ENCODE measurements around the gene CXCL14.

Gene CXCL14

DNA sequence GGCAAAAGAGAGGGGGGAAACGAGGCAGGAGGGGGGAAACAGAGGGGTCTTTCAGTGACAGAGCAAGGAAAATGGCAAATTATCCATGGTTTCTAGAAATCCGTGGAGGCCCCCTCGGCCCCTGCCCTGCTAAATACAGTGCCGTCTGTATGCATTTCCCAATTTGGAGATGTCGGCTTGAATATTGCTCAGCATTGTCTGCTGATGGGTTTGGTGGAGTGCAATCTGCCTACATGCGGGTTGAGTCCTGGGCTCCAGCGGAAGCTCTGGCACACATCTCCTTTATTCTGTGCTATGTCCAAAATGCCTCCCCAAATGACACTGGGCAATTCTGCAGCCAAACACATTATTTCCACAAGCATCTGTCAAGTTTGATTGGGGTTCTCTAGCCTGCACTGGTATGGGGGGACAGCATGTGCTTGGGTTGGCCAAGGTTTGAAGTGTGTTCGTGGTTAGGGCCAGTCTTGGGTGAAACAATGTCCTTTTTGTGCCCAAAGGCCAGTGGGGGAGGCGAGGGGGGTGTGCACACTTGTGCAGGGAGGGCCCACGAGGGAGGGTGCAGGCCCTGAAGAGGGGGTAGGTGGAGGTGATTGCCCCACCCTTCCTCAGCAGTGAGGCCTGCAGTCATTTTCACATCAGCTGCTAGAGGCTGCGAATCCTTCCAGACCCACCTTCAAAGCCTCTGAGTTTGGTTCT, 36.8 kb downstream of the CXCL14 start:
- TF ChIP-seq, protein P1, sequence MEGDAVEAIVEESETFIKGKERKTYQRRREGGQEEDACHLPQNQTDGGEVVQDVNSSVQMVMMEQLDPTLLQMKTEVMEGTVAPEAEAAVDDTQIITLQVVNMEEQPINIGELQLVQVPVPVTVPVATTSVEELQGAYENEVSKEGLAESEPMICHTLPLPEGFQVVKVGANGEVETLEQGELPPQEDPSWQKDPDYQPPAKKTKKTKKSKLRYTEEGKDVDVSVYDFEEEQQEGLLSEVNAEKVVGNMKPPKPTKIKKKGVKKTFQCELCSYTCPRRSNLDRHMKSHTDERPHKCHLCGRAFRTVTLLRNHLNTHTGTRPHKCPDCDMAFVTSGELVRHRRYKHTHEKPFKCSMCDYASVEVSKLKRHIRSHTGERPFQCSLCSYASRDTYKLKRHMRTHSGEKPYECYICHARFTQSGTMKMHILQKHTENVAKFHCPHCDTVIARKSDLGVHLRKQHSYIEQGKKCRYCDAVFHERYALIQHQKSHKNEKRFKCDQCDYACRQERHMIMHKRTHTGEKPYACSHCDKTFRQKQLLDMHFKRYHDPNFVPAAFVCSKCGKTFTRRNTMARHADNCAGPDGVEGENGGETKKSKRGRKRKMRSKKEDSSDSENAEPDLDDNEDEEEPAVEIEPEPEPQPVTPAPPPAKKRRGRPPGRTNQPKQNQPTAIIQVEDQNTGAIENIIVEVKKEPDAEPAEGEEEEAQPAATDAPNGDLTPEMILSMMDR (IDR thresholded peaks at IDR 0.05; ENCODE audit: control insufficient read depth, extremely low read depth, insufficient read depth), result no peak
- H3K4me3 ChIP-seq (ENCODE audit: low read depth, low read length), result no peak overlapping the region
- no peak for DNase-seq (ENCODE audit: low read depth)

DNA sequence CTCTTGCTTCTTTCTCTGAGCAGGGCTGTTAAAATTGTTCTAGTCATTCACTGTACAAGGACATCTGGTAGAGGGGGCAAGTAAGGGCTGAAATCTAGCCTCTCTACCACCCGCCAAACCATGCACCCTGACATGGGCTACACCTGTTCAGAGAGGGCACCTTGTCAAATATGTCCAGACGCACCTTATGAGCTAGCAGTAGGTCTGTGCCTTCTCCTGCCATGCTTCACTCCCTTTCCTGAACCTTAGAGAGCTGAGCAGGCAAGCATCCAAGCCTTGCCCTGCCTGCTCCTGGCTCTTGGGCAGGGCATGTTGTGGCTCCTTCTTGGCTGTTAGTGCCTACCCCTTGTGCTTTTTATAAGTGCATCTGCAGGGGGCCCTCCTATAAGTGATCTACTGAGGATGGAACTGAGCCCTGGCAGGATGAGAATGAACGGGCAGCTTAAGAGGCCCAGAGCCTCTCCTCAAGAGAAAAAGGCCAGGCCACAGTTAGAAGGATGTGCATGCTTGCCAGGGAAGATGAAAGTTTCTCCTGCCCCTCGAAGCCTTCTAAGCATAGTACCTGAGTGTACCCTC, 39.3 kb downstream of the CXCL14 start:
- TF ChIP-seq, protein P1 (IDR thresholded peaks at IDR 0.05; ENCODE audit: control insufficient read depth, extremely low read depth, insufficient read depth), result no peak

DNA sequence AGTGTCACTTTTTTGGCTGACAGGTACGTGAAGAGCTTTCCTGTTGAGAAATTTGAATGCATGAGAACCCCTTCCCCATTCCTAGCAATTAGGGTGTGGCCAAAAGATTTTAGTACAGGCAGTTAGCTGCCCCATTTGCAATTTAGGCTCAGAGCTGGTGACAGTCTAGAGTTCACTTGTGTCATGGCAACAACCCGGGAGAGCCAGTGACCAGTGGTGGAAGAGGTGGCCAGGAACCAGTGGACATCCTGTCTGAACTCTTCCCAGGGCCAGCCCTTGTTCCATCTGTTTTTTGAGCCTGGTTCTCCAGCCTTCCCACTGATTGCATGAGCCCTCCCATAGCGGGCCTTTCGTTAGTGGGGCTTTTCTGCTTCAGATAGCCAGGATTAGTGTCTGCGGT, 40.5 kb downstream of the CXCL14 start:
- H3K4me3 ChIP-seq (ENCODE audit: low read depth, low read length), result no peak overlapping the region
- DNase-seq (ENCODE audit: low read depth), result no peak
- TF ChIP-seq, protein P1 (IDR thresholded peaks at IDR 0.05; ENCODE audit: control insufficient read depth, extremely low read depth, insufficient read depth), result no peak

More for the DNA sequence above, 39.3 kb downstream of the CXCL14 start:
- no peak for DNase-seq (ENCODE audit: low read depth)
- no peak overlapping the region for H3K4me3 ChIP-seq (ENCODE audit: low read depth, low read length)

DNA sequence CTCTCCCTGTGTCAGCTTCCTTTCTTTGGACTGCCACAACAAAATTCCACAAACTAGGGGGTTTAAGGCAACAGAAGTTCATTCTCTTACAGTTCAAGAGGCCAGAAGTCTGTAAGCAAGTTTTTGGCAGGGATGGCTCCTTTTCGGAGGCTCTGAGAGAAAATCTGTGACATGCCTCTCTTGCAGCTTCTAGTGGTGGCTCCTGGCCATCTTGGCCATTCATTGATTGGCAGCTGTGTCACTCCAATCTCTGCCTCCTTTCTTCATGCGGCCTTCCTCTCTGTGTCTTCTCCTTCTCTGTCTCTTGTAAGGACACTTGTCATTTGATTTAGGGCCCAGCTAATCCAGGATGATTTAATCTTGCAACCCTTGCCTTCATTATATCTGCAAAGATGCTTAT, 41.0 kb downstream of the CXCL14 start:
- TF ChIP-seq, protein P1 (IDR thresholded peaks at IDR 0.05; ENCODE audit: control insufficient read depth, extremely low read depth, insufficient read depth), result no peak
- no peak for DNase-seq (ENCODE audit: low read depth)
- H3K4me3 ChIP-seq (ENCODE audit: low read depth, low read length), result no peak overlapping the region

DNA sequence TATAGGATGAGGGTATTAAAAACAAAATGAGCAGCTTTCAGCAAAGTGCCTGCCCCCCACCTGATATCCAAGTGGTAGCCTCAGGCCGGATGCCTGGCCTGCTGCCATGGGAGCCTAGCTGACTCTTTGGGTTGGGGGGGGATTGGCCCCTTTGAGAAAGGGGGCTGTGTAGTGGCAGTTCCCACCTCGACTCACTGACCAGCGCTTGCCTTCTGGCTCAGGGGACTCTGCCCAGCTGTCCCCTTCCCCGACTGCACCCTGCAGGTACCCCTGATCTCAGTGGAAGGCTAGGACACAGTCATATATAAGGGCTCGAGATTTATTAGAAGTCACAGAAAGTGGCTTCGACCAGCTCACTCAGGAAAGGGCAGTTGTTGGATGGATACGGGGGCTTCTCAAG, 41.5 kb downstream of the CXCL14 start:
- DNase-seq (ENCODE audit: low read depth), result no peak
- TF ChIP-seq, protein P1 (IDR thresholded peaks at IDR 0.05; ENCODE audit: control insufficient read depth, extremely low read depth, insufficient read depth), result no peak
- no peak overlapping the region for H3K4me3 ChIP-seq (ENCODE audit: low read depth, low read length)

DNA sequence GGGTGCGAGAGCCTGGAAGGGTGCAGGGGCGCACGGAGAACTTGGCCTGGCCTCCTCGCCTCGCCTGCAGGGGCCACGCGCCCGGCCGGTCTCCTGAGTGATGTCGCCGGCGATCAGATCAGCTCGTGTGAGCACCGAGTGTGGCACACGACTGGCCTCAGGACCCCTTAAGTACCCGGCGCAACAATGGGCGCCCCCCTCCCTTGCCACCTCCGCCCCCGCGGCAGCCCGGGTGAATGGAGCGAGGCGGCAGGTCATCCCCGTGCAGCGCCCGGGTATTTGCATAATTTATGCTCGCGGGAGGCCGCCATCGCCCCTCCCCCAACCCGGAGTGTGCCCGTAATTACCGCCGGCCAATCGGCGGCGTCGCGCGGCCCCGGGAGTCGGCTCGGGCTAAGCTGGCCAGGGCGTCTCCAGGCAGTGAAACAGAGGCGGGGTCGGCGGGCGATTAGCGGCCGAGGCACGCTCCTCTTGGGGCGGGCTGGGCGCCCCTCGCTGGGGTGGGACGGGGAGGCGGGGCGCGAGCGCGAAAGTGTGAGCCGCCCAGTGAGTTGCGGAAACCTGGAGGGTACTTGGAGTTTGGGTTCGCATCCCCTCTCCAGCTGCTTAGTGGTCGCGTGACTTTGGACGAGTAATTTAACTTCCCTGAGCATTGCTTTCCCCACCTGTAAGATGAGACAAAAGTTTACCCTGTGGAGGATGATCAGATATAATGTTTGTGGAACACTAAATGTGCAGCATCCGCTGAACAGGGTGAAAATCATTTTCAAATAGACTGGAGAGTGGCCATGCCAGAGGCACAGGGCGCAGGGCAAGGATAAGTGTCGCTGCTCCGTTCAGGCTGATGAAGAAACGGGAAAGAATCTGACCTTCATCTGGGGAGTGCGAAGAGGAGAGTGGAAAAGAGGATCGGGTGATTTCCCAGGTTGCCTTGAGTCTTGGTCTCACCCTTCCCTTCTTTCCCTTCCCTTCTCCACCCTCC, 42.7 kb downstream of the CXCL14 start, which contains the start of gene NEUROG1:
NEUROG1 (minus strand) TSS at position 145 of the 982 bp plus-strand sequence. CDS start 274 bp downstream, outside the sequence.
- DNase-seq (ENCODE audit: low read depth), result no peak

More for the DNA sequence above, 42.7 kb downstream of the CXCL14 start, which contains the start of gene NEUROG1:
- no peak within 1 kb of the TSS for H3K4me3 ChIP-seq (ENCODE audit: low read depth, low read length)
- TF ChIP-seq, protein P1 (IDR thresholded peaks at IDR 0.05; ENCODE audit: control insufficient read depth, extremely low read depth, insufficient read depth), result no peak

All from LNCaP clone FGC (cell line).